ENCODE measurements around the gene MBNL3. TPM values are rescaled to one million over a fixed set of nuclear protein-coding genes. Genes with fewer than 3 reads are reported as not detected.

MBNL3 gene
- total and polyA plus RNA-seq, 9 of the 15 experiments (the other 6 are each of a cell fraction or from before 2014, with no cell fraction given) = under 0.01 to 0.25 (median 0.16) TPM

- ATAC-seq = no peak
- Histone ChIP-seq H3K9me3 (replicated peaks; ENCODE audit: control insufficient read depth, insufficient read depth, low read depth, low read length) (no peaks in the 10 kb centered on the region), H3K79me2 (ENCODE audit: control insufficient read depth, insufficient read depth, low read length) (no peaks in the 10 kb centered on the region), H4K20me1 (replicated peaks; ENCODE audit: control insufficient read depth, insufficient read depth, low read length) (no peaks in the 10 kb centered on the region; the same call in 1 of the 2 replicates), H3K4me3 (no peak overlapping the region), H3K27ac (ENCODE audit: extremely low read depth, low read depth, low read length) (no peak overlapping the region), H3K36me3 (ENCODE audit: control insufficient read depth, insufficient read depth, low read length) (no peaks in the 10 kb centered on the region), H3K4me2 (ENCODE audit: insufficient read depth, low read length) (no peak overlapping the region), H2AFZ (ENCODE audit: low read depth, low read length) (no peak overlapping the region), H3K9ac (ENCODE audit: insufficient read depth in 1 of 2, low read depth in 2 of 2, low read length in 2 of 2) (no peak overlapping the region), H3K27me3 (ENCODE audit: control insufficient read depth in 2 of 2, insufficient read depth in 2 of 2, low read length in 2 of 2) (no peaks in the 10 kb centered on the region), H3K4me1 (replicated peaks in 1 of 2; ENCODE audit: control insufficient read depth in 2 of 2, insufficient read depth in 2 of 2, low read length in 2 of 2) (no peaks in the 10 kb centered on the region), H3K9me1 (ENCODE audit: control insufficient read depth, insufficient read depth, low read length) (no peaks in the 10 kb centered on the region)
- WGBS (ENCODE audit: insufficient coverage, low coverage, missing lambda C conversion rate) = 0% methylated on average over 2 of the region's 2 CpGs
- DNase-seq (ENCODE audit: extremely low read depth in 1 of 4, low spot score in 3 of 4) = no peak
- CTCF ChIA-PET (ENCODE audit: low intra/inter-chr PET ratio) = no interaction called here
- intact Hi-C loops (cut with micrococcal nuclease) (no loop called here), in situ Hi-C loops (cut with MboI) (no loop called here)
- TF ChIP-seq MXI1 (IDR thresholded peaks at IDR 0.05; ENCODE audit: low read depth, low read length) = no peak
- TF ChIP-seq IFI16 (CRISPR knock-in tag; IDR thresholded peaks at IDR 0.05) = no peak
- TF ChIP-seq ILK (tag; IDR thresholded peaks at IDR 0.05; ENCODE audit: borderline replicate concordance, low read depth) = no peak
- no peak for TF ChIP-seq ZNF253 (CRISPR knock-in tag; conservative IDR thresholded peaks at IDR 0.05)
- BruUV-seq (replicated peaks) = no TSS peak
- POLR2A ChIA-PET = no interaction called here
- FAIRE-seq = no peak
Measured at GRCh38 chrX:132395645-132396044, 93.2 kb downstream of the MBNL3 start.

GRCh38 chrX:132395026-132395425 lies 93.8 kb downstream of the MBNL3 start:
- Histone ChIP-seq H3K9me3 (replicated peaks; ENCODE audit: control insufficient read depth, insufficient read depth, low read depth, low read length) (no peaks in the 10 kb centered on the region), H3K36me3 (ENCODE audit: control insufficient read depth, insufficient read depth, low read length) (no peaks in the 10 kb centered on the region), H3K9me1 (ENCODE audit: control insufficient read depth, insufficient read depth, low read length) (no peaks in the 10 kb centered on the region), H3K4me2 (ENCODE audit: insufficient read depth, low read length) (no peak overlapping the region), H3K79me2 (ENCODE audit: control insufficient read depth, insufficient read depth, low read length) (no peaks in the 10 kb centered on the region), H3K4me3 (no peak overlapping the region), H4K20me1 (replicated peaks; ENCODE audit: control insufficient read depth, insufficient read depth, low read length) (no peaks in the 10 kb centered on the region; the same call in 1 of the 2 replicates), H3K27me3 (ENCODE audit: control insufficient read depth in 2 of 2, insufficient read depth in 2 of 2, low read length in 2 of 2) (no peaks in the 10 kb centered on the region), H3K4me1 (replicated peaks in 1 of 2; ENCODE audit: control insufficient read depth in 2 of 2, insufficient read depth in 2 of 2, low read length in 2 of 2) (no peaks in the 10 kb centered on the region), H3K27ac (ENCODE audit: extremely low read depth, low read depth, low read length) (no peak overlapping the region), H3K9ac (ENCODE audit: insufficient read depth in 1 of 2, low read depth in 2 of 2, low read length in 2 of 2) (no peak overlapping the region), H2AFZ (ENCODE audit: low read depth, low read length) (no peak overlapping the region)
- no TSS peak for BruUV-seq (replicated peaks)
- whole genome bisulfite sequencing (ENCODE audit: insufficient coverage, low coverage, missing lambda C conversion rate) = 0% methylated on average over 1 of the region's 1 CpG
- intact Hi-C loops (cut with micrococcal nuclease) (no loop called here), in situ Hi-C loops (cut with MboI) (no loop called here)
- ATAC-seq (no peak), FAIRE-seq (no peak), DNase-seq (ENCODE audit: extremely low read depth in 1 of 4, low spot score in 3 of 4) (no peak)
- CTCF ChIA-PET (ENCODE audit: low intra/inter-chr PET ratio) = no interaction called here
- POLR2A ChIA-PET = no interaction called here
- no peak for TF ChIP-seq PYGO2 (tag; IDR thresholded peaks at IDR 0.05)
- no peak for TF ChIP-seq FOXJ3 (CRISPR knock-in tag; IDR thresholded peaks at IDR 0.05)
- no peak for TF ChIP-seq MYBL2 (IDR thresholded peaks at IDR 0.05; ENCODE audit: low read depth)
- no peak for TF ChIP-seq MYBL2 (CRISPR knock-in tag; IDR thresholded peaks at IDR 0.05; ENCODE audit: borderline replicate concordance)
- TF ChIP-seq MEF2D (tag; conservative IDR thresholded peaks at IDR 0.05; ENCODE audit: low read depth) = no peak
- no peak for TF ChIP-seq ZNF121 (CRISPR knock-in tag; conservative IDR thresholded peaks at IDR 0.05)
- TF ChIP-seq, protein P1, sequence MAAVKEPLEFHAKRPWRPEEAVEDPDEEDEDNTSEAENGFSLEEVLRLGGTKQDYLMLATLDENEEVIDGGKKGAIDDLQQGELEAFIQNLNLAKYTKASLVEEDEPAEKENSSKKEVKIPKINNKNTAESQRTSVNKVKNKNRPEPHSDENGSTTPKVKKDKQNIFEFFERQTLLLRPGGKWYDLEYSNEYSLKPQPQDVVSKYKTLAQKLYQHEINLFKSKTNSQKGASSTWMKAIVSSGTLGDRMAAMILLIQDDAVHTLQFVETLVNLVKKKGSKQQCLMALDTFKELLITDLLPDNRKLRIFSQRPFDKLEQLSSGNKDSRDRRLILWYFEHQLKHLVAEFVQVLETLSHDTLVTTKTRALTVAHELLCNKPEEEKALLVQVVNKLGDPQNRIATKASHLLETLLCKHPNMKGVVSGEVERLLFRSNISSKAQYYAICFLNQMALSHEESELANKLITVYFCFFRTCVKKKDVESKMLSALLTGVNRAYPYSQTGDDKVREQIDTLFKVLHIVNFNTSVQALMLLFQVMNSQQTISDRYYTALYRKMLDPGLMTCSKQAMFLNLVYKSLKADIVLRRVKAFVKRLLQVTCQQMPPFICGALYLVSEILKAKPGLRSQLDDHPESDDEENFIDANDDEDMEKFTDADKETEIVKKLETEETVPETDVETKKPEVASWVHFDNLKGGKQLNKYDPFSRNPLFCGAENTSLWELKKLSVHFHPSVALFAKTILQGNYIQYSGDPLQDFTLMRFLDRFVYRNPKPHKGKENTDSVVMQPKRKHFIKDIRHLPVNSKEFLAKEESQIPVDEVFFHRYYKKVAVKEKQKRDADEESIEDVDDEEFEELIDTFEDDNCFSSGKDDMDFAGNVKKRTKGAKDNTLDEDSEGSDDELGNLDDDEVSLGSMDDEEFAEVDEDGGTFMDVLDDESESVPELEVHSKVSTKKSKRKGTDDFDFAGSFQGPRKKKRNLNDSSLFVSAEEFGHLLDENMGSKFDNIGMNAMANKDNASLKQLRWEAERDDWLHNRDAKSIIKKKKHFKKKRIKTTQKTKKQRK (IDR thresholded peaks at IDR 0.05; ENCODE audit: borderline replicate concordance, low read depth, low read length) = no peak
- no peak for TF ChIP-seq ZNF232 (CRISPR knock-in tag; IDR thresholded peaks at IDR 0.05)
- TF ChIP-seq ARID3A (IDR thresholded peaks at IDR 0.05; ENCODE audit: borderline replicate concordance, low read depth, low read length) = no peak
